HG03095 (cell line): Measurements from ENCODE around the gene SEZ6L2.
"Not testable (repeated sequence)": the region's sequence is repeated elsewhere in the genome, so short reads cannot be mapped to it uniquely, and the experiment has no call there.

ENCODE experiments used
- ATAC-seq: cut with Tn5 transposase; IDR thresholded peaks from one replicate; pipeline ENCODE4 v1.9.1; 2021; ENCODE audit warnings: moderate library complexity; ENCODE audit not compliant: unreplicated experiment

The SEZ6L2 gene

GRCh38 chr16:29891525-29892457, 7.6 kb downstream of the SEZ6L2 start:
- no peak for ATAC-seq

- not testable (repeated sequence) for ATAC-seq
These were observed 10.0 kb downstream of the SEZ6L2 start for GRCh38 chr16:29889372-29889771.

GRCh38 chr16:29883987-29884386, 15.4 kb downstream of the SEZ6L2 start:
- no peak for ATAC-seq

- ATAC-seq, result no peak
These were observed 18.3 kb downstream of the SEZ6L2 start for GRCh38 chr16:29881050-29881449.

GRCh38 chr16:29878172-29878571, 21.2 kb downstream of the SEZ6L2 start:
- ATAC-seq, result no peak

GRCh38 chr16:29877266-29877961, 21.9 kb downstream of the SEZ6L2 start:
- ATAC-seq, result no peak

GRCh38 chr16:29876594-29877249, 22.6 kb downstream of the SEZ6L2 start:
- ATAC-seq, result no peak

GRCh38 chr16:29876217-29876593, 23.1 kb downstream of the SEZ6L2 start:
- no peak for ATAC-seq

GRCh38 chr16:29875206-29875605, 24.1 kb downstream of the SEZ6L2 start:
- ATAC-seq, result no peak

GRCh38 chr16:29873319-29873718, 26.0 kb downstream of the SEZ6L2 start:
- no peak for ATAC-seq

GRCh38 chr16:29871822-29872546, 27.4 kb downstream of the SEZ6L2 start:
- no peak for ATAC-seq

- not testable (repeated sequence) for ATAC-seq
These were observed 30.3 kb downstream of the SEZ6L2 start for GRCh38 chr16:29869067-29869466.

GRCh38 chr16:29868396-29869009, 30.8 kb downstream of the SEZ6L2 start:
- ATAC-seq, result no peak

- no peak for ATAC-seq
These were observed 35.1 kb downstream of the SEZ6L2 start for GRCh38 chr16:29864205-29864604.

- no peak for ATAC-seq
These were observed 35.7 kb downstream of the SEZ6L2 start for GRCh38 chr16:29863669-29863984.

- peak; percentile 84 for ATAC-seq
These were observed 36.3 kb downstream of the SEZ6L2 start, which contains the start of gene CDIPT for GRCh38 chr16:29862884-29863668. Gene CDIPT, minus strand, starts transcription at chr16:29863226. Its CDS starts 369 bp downstream, at chr16:29862857.

- ATAC-seq, result no peak
These were observed 36.9 kb downstream of the SEZ6L2 start for GRCh38 chr16:29862383-29862883.

- ATAC-seq, result no peak
These were observed 39.1 kb downstream of the SEZ6L2 start for GRCh38 chr16:29860218-29860617.

- no peak for ATAC-seq
These were observed 40.4 kb downstream of the SEZ6L2 start for GRCh38 chr16:29858974-29859373.
